GM19455 (cell line): ENCODE results near the gene KRTAP5-10.
"Not testable (repeated sequence)": the region's sequence is repeated elsewhere in the genome, so short reads cannot be mapped to it uniquely, and the experiment has no call there.

ENCODE experiments used
- ATAC-seq: cut with Tn5 transposase; IDR thresholded peaks from one replicate; pipeline ENCODE4 v1.9.1; 2021; ENCODE audit not compliant: unreplicated experiment

KRTAP5-10 gene

GRCh38 chr11:71607520-71608216 is 42.3 kb downstream of the KRTAP5-10 start:
- ATAC-seq = not testable (repeated sequence)

- ATAC-seq = not testable (repeated sequence)
These were observed 42.9 kb downstream of the KRTAP5-10 start for GRCh38 chr11:71608272-71608671.

GRCh38 chr11:71611218-71611910 is 46.0 kb downstream of the KRTAP5-10 start:
- ATAC-seq = not testable (repeated sequence)

GRCh38 chr11:71613931-71614330 is 48.6 kb downstream of the KRTAP5-10 start:
- ATAC-seq = not testable (repeated sequence)

- not testable (repeated sequence) for ATAC-seq
These were observed 49.1 kb downstream of the KRTAP5-10 start for GRCh38 chr11:71614366-71614917.

GRCh38 chr11:71615003-71615402 is 49.6 kb downstream of the KRTAP5-10 start:
- not testable (repeated sequence) for ATAC-seq
